GM18517 (cell line): ENCODE results near the gene CAMK4.
"Not testable (repeated sequence)": the region's sequence is repeated elsewhere in the genome, so short reads cannot be mapped to it uniquely, and the experiment has no call there.

Source experiments
- ATAC-seq: cut with Tn5 transposase; IDR thresholded peaks from one replicate; pipeline ENCODE4 v1.9.1; 2021; ENCODE audit warnings: mild to moderate bottlenecking, moderate library complexity; ENCODE audit not compliant: unreplicated experiment

Gene CAMK4

DNA sequence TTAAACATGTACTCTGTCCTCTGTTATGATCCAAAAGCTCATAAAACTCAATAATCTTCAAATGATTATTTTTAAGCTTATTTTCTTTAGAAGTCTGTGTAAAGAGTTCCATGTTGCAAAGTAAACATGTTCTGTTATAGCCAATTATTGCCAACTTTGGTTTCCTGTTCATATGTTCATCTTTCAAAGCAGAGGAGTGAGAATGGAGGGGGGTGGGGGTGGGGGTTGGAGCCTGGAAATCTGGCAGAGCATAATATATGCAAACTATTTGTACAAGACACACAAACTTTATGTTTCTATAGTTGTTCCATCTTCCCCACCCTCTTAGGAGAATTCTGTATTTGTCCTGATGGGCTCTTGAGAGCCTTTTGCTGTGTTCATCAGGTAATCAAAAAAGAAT lies 153.1 kb downstream of the CAMK4 start:
- no peak for ATAC-seq

DNA sequence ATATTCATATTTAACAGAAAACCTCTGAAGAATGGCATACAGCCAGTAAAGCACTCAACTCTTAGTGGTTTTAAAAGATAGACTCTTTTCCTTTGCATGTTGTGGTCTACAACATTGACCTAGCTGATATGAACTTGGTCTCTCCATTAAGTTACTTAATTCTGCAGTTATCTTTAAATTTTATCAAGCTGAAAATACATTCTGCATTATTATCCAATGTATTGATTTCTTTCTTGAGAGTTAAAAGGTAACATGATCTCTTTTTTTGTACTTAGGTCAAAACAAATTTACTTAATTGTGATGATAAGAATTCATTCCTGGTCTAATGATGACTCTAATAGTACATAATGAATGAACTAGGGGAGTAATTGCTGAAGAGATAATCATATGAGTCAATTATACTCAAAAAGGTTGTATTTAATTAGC lies 155.2 kb downstream of the CAMK4 start:
- no peak for ATAC-seq

DNA sequence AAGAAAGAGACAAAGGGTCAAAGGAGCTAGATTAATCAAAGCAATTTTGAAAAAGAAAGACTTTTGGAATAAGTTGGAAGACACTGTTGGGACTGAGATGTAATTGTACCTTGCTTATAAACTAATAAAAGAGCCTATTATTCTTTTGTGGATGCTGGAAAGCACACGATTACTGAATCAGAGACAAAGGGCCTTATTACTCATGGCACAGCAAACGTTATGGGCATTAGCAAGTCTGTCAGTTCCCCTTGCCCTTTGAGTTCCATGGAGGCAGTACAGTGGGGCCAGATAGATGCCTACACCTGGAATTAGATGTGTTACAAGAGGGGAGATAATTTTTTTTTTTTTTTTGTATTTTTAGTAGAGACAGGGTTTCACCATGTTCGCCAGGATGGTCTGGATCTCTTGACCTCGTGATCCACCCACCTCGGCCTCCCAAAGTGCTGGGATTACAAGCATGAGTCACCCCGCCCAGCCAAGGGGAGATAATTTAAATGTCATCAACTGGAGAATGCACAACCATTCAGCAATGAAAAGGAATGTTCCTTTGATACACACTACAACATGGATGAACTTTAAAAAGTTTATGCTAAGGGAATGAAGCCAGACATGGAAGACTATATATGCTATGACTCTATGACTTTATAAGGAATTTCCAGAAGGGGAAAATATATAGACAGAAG lies 159.2 kb downstream of the CAMK4 start:
- ATAC-seq, result no peak

DNA sequence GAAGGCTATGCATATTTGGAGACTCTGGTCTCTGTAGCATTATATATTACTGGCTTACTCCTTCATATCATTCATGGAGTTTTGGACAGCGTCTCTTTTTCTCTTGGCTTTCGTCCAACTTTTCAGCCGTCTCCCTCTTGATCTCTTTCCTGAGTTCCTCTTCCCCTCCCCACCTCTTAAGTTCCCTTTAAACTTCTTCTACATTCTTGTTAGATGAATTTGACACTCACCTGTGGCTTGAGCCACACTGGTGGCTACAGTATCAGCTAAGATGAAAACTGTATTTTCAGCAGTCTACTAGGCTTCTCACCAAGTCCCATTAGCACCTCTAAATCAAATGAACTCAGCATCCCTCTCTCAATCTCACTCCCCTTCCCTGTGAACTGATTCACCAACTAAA lies 160.0 kb downstream of the CAMK4 start:
- ATAC-seq, result no peak

DNA sequence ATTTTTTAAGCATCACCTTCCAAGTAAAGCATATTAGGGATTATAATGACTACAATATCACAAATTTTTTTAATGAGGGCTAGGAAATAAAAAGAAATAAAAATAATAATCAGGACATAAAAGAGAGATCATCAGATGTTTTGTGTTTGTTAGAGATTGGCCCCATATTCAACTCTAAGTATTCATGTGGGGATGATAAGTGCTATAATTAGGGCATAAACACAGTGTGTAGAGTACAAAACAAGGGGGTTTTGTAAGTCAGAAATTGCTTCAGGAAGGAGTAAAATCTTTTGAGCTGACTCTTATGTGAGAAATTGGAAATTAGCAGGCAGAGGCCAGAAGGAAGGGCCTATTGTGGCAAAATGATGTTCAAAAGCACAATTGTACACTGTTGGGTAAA lies 160.9 kb downstream of the CAMK4 start:
- no peak for ATAC-seq

DNA sequence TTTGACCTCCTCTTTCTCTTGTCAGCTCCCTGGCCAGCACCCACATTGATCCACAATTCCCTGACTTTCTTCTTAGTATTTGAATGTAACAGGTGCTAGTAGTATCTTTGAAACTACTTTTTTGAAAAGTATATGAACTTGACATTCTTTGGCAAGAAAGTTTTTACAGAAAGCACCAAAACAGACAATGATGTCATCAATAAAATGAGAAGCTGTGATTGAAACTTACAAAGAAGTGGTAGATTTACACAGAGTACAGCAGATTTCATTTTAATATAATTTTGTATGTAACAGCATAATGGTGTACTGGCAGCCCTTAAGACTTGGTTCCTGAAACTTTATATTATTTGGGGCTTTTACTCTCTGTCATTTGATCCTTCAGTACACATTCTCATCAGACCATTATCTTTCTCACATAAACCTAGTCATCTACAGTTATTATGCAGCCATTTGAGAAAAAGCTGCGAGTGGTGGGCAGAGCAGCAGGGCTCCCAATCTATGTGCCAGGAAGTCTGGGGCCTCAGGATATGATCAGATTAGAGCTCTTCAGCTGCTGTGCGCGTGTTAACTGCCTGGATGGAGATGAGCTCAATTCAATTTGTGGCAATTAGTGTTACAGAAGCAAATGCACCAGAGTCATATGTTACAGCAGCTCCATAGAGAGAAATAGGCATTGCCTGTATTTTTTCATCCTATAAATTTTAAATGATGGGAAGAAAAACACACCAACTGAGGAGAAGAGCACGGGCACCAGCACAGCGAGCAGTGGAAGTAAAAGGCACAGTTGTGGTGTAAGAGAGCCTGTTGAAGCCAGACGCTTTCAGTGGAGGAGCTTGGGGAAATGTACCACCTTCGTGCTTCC lies 162.0 kb downstream of the CAMK4 start:
- ATAC-seq, result no peak

DNA sequence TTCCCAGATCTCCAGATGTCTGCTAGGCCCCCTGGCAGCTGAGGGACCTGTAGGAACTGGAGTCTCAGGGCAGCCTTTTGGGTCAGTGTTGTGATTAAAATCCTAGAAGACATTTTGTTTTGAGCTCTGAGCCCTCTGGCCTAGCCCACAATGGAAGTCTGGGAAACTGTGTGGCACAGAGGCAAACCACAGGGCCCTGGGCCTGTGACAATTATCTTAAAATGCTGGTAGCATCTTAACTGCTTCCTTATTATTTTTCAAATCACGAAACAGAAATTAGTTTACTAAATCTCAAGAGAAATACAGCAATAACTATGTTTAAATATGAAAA lies 162.6 kb downstream of the CAMK4 start:
- ATAC-seq, result no peak

DNA sequence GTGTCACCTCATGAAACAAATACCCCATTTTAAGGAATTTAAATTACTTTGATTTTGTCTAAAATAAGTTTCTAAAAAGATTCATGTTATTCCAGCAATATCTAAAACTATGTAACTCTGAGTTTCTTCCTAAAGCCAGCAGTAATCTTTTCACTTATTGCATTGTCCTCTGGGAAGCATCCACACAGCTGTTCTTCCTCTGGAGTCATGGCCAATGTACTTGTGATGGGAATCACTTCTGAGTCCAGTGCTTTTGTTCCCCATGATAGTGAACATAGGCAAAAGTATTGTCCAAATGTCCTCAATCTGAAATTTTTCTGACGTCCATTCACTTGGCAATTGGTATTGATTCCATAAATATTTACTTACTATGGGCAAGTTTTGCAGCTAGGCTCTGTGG lies 163.2 kb downstream of the CAMK4 start:
- no peak for ATAC-seq

DNA sequence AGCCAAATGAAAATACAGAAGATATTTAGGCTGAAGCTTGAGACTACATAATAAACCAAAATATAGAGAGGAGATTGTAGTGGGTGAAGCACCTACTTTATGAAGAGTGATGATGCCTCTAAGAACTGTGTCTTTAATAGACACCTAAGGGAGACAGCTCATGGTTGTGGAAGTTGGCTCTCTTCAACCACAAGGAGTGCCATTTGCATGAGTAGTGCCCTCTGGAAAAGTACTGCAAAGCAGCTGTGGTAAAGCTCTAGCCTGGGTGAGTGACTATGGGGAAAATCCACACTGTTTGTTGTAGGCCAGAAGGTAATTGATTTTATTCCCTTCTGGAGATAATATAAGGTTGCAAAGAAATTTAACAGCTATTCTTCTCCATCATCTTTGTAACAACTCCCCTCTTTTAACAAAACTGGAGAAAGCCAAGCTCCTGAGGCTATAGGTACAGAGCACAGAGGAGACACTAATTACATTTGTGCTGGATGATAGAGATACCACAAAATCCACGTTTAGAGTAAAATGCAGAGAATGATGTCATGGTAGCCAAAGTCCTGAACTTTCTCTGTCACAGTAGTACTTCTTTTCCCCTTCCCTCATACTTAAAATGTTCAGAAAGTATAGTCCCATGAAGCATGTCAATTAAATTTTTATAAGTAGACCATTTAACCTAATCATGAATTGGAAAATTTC lies 165.4 kb downstream of the CAMK4 start:
- ATAC-seq, result no peak

DNA sequence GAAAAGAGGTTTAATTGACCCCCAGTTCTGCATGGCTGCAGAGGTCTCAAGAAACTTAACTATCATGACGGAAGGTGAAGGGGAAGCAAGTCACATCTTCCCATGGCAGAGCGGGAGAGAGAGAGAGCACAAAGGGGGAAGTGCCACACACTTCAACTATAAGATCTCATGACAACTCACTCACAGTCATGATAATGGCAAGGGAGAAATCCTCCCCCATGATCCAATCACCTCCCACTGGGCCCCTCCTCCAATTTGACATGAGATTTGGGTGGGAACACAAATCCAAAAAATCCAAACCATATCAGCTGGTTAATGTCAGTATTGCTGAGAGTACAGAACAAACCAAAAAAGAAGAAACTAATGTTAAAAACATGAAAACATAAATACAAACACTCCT lies 168.0 kb downstream of the CAMK4 start:
- ATAC-seq, result no peak

DNA sequence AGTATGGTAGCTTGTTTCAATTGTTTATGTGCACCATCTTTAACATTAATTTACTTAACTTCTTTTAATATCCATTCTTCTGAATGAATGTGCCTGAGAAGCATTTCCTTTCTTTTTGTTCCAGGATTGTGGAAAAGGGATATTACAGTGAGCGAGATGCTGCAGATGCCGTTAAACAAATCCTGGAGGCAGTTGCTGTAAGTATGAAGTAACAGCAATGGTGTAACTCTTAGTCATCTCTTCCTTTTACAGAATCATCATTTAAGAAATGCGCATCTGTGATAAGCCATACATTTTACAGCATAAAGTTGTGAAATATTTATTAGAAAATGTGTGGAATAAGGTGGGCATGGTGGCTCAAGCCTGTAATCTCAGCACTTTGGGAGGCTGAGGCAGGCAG lies 170.4 kb downstream of the CAMK4 start:
- no peak for ATAC-seq

DNA sequence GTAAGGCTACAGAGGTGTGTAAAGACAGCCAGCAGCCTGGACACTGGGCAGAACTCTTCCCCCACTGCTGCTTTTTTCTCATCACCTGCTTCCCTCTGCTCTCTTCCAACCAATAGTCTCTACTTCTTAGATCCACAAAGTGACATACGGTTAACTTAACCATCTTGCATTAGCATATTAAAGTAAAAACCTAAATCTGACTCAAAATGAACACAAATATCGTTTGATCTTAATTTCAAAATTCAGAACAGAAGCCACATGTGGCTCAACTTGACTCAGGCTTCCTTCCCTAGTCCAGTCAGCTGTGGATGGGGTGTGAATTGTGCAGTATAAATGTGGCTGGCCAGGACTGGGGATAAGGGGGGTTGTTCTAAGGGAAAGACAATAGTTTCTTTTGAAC lies 173.8 kb downstream of the CAMK4 start:
- ATAC-seq, result no peak

DNA sequence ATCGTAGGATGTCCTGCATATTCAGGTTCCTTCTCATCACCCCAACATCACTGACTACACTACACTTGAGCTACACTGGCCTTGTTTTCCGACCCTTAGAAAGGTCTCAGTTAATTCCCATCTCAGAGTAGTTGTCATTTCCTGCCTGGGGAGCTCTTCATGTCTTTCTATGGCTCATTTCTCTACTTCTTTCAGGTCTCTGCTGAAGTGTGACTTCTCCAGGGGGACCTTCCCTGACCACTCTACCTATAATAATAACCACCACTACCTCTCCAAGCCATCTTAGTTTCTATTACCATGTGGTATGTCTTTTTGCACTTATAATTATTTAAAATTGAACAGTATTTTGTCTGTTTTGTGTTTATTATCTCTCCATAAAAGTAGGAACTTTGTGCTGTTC lies 174.9 kb downstream of the CAMK4 start:
- no peak for ATAC-seq

DNA sequence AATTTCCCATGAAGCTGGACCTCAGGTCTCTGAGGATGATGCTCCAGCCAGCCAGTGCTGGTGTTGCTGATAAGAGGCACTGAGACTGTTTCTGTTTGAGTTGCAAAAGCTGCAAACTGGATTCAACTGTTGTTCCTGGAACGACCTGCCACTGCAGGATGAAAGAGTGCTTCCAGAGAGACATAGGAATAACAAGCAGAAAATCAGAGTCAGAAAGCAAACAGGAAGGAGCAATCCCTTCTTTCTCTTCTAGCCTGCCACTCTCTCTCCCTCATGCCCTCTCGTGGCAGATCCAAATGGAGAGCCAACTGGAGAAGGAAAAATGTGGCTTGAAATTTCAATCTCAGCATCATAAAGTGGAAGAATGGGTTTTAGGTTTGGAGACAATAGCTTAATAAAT lies 177.7 kb downstream of the CAMK4 start:
- no peak for ATAC-seq

DNA sequence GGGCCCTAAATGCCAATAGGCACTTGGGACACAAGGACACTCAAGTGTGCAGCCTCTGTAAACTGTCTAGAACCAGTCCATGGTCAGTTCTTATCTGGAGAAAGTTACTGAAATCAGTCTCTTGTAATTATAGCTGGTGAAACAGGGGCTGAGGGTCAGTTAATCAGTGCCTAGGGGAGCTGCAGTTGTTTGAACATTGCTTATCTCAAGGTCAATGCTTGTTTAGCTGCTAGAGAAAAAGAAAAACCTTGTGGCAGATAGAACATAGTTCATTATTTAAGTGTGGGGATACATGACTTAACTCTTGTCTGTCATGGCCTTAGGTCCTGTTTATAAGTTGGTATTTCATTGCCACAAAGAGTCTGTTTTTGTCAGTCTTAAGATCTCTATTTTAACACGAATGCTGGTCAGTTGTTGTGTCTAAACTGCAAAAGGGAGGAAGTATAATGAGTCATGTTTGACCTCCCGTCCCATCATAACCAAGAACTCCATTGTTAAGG lies 180.1 kb downstream of the CAMK4 start:
- ATAC-seq, result no peak

DNA sequence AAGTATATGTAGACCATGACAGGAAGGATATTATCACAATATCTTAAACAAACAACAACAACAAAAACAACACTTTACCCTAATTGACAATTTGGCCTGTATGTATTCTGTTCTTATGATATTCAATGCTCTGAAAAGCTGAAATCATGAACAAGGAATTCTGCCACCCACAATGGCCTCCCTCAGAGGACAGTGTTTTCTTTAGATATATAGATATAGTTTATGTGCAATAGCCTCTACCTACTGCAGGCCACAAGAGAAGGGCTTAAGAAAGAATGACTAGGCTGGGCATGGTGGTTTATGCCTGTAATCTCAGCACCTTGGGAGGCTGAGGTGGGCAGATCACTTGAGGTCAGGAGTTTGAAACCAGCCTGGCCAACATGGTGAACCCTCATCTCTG lies 183.4 kb downstream of the CAMK4 start:
- ATAC-seq, result no peak

DNA sequence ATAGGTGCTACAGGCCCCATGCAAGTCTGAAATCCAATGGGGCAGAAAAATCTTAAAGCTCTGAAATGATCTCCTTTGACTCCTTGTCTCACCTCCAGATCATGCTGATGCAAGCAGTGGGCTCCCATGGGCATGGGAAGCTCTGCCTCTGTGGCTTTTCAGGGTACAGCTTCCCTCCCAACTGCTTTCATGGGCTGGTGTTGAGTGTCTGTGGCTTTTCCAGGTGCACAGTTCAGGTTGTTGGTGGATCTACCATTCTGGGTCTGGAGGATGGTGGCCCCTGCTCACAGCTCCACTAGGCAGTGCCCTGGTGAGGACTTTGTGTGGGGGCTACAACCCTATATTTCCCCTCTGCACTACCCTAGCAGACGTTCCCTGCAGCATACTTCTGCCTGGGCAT lies 184.6 kb downstream of the CAMK4 start:
- ATAC-seq, result no peak

DNA sequence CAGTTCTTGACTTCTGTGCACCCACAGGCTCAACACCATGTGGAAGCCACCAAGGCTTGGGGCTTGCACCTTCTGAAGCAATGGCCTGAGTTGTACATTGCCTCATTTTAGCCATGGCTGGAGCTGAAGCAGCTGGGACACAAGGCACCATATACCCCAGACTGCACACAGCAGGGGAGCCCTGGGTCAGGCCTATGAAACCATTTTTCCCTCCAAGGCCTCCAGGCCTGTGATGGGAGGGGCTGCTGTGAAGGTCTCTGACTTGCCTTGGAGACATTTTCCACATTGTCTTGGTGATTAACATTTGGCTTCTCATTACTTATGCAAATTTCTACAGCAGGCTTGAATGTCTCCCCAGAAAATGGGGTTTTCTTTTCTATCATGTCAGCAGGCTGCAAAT lies 185.1 kb downstream of the CAMK4 start:
- ATAC-seq, result not testable (repeated sequence)

DNA sequence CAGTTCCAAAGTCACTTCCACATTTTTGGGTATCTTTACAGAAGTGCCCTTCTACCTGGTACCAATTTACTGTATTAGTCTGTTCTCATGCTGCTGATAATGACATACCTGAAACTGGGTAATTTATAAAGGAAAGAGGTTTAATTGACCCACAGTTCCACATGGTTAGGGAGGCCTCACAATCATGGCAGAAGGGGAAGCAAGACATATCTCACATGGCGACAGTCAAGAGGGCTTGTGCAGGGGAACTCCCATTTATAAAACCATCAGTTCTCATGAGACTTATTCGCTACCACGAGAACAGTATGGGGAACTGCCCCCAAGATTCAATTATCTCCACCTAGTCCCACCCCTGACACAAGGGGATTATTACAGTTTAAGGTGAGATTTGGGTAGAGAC lies 185.9 kb downstream of the CAMK4 start:
- not testable (repeated sequence) for ATAC-seq

DNA sequence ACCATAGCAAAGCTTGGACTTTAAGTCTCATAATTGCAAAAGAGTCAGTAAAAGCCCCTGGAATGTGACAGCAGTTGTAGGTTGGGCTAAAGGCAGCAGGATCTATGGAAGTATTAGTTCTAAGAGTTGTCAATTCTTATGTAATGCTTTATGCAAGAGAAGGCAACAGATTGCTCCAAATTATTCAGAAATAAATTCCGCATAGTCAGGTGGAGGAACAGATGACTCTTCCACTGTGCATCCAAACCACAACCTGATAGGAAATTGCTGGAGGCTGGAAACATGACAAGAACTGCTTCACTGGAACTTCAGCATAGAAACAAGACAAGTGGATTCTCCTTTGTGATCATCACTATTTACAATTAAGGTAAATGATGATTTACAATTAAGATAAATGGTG lies 187.1 kb downstream of the CAMK4 start:
- no peak for ATAC-seq

DNA sequence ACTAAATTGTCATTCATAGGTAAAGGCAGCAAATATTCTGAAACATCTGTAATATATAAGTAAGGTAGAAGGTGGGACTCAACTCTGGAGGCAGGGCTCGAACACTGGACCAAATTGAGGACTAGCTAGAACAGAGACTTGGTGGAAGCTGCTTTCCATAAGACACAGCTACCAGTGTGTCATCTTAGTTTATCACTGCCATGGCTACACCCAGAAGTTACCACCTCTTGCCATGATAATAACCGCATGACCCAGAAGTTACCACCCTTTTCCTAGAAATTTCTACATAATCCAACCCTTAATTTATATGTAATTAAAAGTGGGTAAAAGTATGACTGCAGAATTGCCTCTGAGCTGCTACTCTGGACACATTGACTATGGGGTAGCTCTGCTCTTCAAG lies 188.4 kb downstream of the CAMK4 start:
- ATAC-seq, result no peak

DNA sequence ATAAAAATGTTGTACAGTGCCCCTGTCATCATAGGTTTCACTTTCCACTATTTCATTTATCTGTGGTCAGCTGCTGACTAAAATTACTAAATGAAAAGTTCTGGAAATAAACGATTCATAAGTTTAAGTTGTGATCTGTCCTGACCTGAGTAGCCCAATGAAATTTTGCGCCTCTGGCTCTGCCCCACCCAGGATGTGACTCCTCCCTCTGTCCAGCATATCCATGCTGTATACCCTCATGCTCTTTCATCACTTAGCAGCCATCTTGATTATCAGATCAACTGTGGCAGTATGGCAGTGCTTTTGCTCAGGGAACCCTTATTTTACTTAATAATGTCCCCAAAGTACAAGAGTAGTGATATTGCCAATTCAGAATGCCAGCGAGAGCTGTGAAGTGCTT lies 190.9 kb downstream of the CAMK4 start:
- no peak for ATAC-seq
